Retina (tissue), 1 donor: ENCODE results near the gene CAMK2D.
"Not testable (repeated sequence)": the region's sequence is repeated elsewhere in the genome, so short reads cannot be mapped to it uniquely, and the experiment has no call there.

ENCODE experiments used
- DNase-seq: peaks from one replicate; pipeline ENCODE4 v3.0.0-alpha.2; 2016

The CAMK2D gene

GRCh38 chr4:113727802-113728201, 33.7 kb downstream of the CAMK2D start:
- no peak for DNase-seq

GRCh38 chr4:113725963-113726362, 35.6 kb downstream of the CAMK2D start:
- no peak for DNase-seq

- no peak for DNase-seq
These were observed 43.3 kb downstream of the CAMK2D start for GRCh38 chr4:113718252-113718651.

DNA sequence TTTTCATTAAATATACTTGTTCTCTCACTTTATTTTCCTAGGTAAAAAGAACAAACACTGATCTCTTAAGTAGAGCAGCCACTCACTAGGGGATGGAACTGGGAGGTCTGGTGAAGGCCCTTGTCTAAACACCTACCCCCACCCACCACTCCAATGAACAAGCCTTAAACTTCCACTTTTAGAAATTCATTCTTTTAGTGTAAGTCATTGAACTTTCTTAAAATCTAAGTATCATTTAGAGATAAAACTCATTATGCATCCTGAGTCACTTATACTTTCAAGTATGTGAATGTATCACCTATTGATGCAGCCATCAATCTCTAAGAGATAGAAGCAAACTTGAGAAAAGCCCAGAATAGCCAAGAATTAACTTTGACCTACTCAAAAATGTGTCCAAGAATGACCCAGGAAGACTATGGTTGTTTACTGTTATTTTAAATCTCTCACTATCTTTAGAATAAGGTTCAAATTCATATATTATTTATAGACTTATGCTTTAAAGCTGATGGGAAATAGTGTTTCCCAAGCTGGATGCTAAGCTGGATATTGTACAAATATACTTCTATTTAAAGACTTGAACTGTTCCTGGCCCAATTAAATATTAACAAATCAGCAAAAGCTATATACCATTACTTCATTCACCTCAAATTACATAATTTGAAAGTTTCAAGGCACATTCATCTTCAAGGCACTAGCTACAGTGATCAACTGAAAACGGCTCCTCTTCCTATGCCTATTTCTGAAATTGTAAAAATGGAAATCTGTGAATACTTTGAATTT, 49.5 kb downstream of the CAMK2D start:
- no peak for DNase-seq

- DNase-seq, result no peak
These were observed 53.3 kb downstream of the CAMK2D start for GRCh38 chr4:113708250-113708649.

GRCh38 chr4:113707048-113707447, 54.5 kb downstream of the CAMK2D start:
- no peak for DNase-seq

GRCh38 chr4:113705097-113705496, 56.4 kb downstream of the CAMK2D start:
- not testable (repeated sequence) for DNase-seq

DNA sequence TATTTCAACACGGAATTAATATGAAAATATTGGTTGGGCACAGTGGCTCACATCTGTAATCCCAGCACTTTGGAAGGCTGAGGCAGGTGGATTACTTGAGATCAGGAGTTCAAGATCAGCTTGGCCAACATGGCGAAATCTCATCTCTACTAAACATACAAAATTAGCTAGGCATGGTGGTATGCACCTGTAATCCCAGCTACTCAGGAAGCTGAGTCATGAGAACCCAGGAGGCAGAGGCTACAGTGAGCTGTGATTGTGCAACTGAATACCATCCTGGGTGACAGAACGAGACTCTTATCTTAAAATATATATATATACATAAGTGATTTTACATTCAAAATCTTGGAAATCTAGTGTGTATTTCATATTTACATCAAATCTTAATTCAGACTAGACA, 58.9 kb downstream of the CAMK2D start:
- DNase-seq, result not testable (repeated sequence)

DNA sequence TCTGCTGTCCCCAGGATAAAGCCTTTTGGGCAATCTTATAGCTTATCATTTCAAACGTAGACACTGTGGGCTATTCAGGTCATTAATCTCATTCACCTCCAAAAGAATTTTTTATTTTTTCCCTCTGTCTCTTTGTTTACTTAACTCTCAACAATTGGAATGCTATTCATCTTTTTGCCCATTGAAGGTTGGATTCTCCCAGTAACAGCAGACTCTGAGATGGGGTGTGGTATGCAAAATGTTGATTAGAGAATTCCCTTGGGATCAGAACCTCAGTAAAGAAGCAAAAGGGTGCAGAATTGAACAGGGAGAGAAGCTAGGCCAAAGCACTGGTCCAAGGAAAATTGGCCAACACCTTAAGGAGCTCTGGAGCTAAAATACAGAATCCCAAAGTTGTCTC, 60.4 kb downstream of the CAMK2D start:
- DNase-seq, result no peak

GRCh38 chr4:113700602-113701150, 60.9 kb downstream of the CAMK2D start:
- DNase-seq, result no peak

DNA sequence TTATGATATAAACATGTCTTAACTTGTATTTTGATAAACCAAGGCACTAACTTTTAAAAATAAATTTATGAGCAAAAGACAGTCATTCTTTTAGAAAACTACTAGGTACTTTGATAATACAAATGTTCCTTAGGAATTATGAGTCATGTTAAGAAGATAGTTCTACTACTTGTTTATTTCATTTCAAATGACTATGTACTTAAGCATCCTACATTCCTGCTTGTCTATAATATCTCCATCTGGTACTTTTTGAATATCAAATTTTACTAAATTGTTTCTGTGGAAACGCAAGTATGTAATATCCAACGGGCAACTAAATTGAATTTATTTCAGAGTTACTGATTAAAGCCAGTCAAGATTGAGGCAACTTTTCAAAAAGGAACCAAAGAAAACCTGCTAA, 61.8 kb downstream of the CAMK2D start:
- DNase-seq, result no peak

GRCh38 chr4:113697429-113697828, 64.1 kb downstream of the CAMK2D start:
- DNase-seq, result no peak

DNA sequence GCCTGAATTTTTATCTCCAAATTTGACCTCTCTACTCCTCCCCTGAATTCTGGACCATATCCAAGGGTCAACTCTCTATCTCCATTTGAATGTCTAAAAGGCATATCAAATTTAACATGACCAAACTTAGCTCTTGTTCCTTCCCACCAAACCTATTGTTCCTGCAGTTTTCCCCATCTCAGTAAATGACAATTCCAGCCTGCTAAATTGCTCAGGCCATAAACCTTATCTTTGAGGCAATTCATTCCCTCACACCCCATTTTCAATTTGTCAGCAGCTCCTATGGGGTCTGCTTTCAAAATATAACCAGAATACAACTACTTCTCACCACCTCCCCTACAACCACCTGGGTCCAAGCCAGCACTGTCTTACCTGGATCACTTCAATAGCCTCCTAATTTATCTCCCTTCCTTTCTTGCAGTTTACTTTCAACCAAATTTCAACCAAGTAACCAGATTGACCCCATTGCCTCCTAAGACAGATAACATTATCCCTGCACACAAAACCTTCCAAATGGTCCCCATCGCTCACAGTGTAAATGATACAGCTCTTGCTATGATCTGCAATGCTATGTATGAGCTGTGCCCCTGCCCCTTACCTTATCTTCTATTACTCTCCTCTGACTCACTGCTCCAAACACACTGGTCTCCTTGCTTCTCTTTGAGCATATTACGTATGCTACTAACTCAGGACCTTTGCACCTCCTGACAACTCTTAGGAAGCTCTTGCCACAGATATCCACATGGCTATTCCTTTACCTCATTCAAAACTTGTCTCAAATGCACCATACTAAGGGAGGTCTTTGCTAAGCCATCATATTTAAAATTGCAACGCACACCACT, 66.0 kb downstream of the CAMK2D start:
- DNase-seq, result no peak

DNA sequence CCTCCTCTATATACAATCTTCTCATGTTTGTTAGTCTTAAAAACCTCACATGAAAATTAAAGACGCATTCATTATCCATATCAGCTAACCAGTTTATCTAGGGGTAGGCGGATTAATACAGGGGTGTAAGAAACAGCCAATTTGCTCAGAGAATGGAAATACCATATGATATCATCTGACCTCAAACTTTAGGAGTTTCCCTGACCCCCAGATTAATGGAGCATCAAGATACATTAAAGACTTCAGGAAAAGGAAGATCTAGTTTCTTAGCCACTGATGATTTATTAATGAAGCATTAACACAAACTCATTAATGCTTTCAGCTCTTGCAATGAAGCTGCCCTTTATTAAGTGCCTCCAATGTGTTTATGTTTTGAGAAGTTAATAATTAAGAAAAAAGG, 67.5 kb downstream of the CAMK2D start:
- DNase-seq, result no peak

- DNase-seq, result no peak
These were observed 68.6 kb downstream of the CAMK2D start for GRCh38 chr4:113692809-113693411.

- no peak for DNase-seq
These were observed 69.9 kb downstream of the CAMK2D start for GRCh38 chr4:113691676-113692075.

- DNase-seq, result no peak
These were observed 72.1 kb downstream of the CAMK2D start for GRCh38 chr4:113689394-113689793.

GRCh38 chr4:113687067-113687718, 74.3 kb downstream of the CAMK2D start:
- no peak for DNase-seq

GRCh38 chr4:113685157-113685556, 76.4 kb downstream of the CAMK2D start:
- DNase-seq, result not testable (repeated sequence)

DNA sequence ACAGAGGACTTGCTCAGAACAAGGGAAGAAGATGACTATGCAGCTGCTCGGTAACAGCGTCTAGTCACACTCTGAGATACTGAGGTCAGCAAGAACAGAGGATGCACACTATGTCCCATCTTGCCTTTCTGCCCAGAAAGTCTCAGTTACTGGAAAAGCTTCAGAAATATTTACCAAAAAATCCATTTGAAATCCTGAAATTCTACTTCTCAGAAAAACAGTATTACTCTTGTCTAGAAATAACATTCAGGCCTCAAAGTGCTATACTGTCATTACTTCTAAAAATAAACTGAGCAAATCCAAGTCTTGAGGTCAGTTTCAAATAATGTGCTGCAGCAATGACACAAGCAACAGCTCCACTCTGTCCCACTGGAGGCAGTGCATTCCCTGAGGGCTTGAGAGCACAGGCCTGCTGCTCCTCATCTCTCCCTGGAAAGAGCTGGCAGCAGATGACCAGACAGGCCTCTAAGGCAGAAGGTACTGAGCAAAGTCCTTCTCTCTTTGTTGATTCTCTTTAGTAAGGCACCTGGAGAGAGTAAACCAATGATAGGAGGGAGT, 76.9 kb downstream of the CAMK2D start:
- no peak for DNase-seq

- DNase-seq, result no peak
These were observed 78.6 kb downstream of the CAMK2D start for GRCh38 chr4:113682730-113683537.

DNA sequence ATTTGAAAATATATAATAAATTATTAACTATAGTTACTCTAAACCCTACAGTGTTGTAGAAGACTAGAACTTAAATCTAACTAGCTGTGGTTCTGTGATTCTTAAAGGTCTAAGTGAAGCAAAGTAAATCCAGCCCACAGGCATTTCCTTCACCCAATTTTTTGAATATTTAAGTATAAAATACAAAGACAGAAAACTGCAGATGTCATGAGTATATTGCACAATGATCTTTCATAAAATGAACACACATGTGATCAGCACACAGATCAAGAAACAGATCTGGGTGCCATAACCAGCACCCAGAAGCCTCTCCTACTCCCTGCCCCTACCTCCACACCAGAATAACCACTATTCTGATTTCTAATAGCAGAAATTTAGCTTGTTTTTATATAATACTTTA, 82.9 kb downstream of the CAMK2D start:
- no peak for DNase-seq
